Stimulated activated CD4-positive, alpha-beta T cell treated with anti-CD3 and anti-CD28 coated beads, Interleukin-4, amount 100 ng/mL, for 4 hours (primary cell): Measurements from ENCODE around the gene IL6R.

Experiments used
- DNase-seq, 2 experiments: peaks; one replicate each; pipeline ENCODE4 v3.0.0-alpha.2; 2020

The IL6R gene

GRCh38 chr1:154427173-154428139 is 22.3 kb downstream of the IL6R start:
- DNase-seq, result no peak

GRCh38 chr1:154429118-154429517 is 24.0 kb downstream of the IL6R start:
- no peak for DNase-seq

GRCh38 chr1:154429841-154430611 is 24.9 kb downstream of the IL6R start:
- DNase-seq, result no peak

- no peak for DNase-seq
Measured at GRCh38 chr1:154430903-154431302, 25.8 kb downstream of the IL6R start.

- peak; percentile 31 to 51 for DNase-seq
Measured at GRCh38 chr1:154431586-154432373, 26.6 kb downstream of the IL6R start.

- DNase-seq, result peak in 1 of 2 experiments; percentile 77
Measured at GRCh38 chr1:154433161-154433764, 28.1 kb downstream of the IL6R start.

- DNase-seq, result no peak
Measured at GRCh38 chr1:154434346-154435085, 29.4 kb downstream of the IL6R start.

GRCh38 chr1:154435599-154436200 is 30.6 kb downstream of the IL6R start:
- no peak for DNase-seq

GRCh38 chr1:154436433-154436832 is 31.3 kb downstream of the IL6R start:
- no peak for DNase-seq

GRCh38 chr1:154440036-154440804 is 35.1 kb downstream of the IL6R start:
- no peak for DNase-seq

GRCh38 chr1:154441241-154441888 is 36.2 kb downstream of the IL6R start:
- DNase-seq, result no peak

- DNase-seq, result no peak
Measured at GRCh38 chr1:154442006-154442740, 37.0 kb downstream of the IL6R start.

GRCh38 chr1:154443274-154444013 is 38.3 kb downstream of the IL6R start:
- DNase-seq, result no peak

GRCh38 chr1:154445040-154445472 is 39.9 kb downstream of the IL6R start:
- DNase-seq, result no peak

GRCh38 chr1:154446292-154446691 is 41.1 kb downstream of the IL6R start:
- DNase-seq, result no peak

- no peak for DNase-seq
Measured at GRCh38 chr1:154446789-154447188, 41.6 kb downstream of the IL6R start.

- no peak for DNase-seq
Measured at GRCh38 chr1:154448331-154448811, 43.2 kb downstream of the IL6R start.

- DNase-seq, result no peak
Measured at GRCh38 chr1:154453161-154453560, 48.0 kb downstream of the IL6R start.
